ENCODE measurements around the gene RBM23.

DNA sequence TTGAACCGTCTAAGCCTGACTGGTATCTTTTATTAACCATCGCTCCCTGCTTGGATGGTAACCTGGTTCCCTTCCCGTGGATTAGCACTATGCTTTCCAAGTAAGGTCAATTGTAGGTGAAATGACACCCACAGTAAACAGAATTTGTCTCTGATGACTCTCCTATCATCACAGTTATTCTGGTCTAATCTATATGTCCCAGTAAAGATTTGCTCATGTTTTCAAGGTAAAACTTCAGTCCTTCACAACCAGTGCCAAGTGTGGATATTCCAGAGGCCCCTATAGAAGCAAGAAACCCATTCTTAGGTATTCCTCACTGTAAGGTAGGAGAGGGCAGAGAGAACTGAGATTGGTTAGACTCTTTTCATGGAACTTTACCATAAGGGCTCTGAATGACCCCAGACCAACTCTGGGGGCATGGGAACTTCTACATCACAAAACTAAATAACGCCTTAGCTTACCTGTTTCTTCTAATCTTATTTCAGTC is 47.9 kb upstream of the RBM23 start:
- no peak for TF ChIP-seq CTCF (IDR thresholded peaks at IDR 0.05; ENCODE audit: extremely low read depth in 1 of 2, insufficient read depth in 1 of 2, low read depth in 1 of 2, low read length in 2 of 2)
- TF ChIP-seq POLR2A (IDR thresholded peaks at IDR 0.05; ENCODE audit: low read depth, low read length): no peak
- no peak for TF ChIP-seq EZH2 (IDR thresholded peaks at IDR 0.05; ENCODE audit: borderline replicate concordance, low read depth, low read length, severe bottlenecking)
- no peak for TF ChIP-seq JUN (IDR thresholded peaks at IDR 0.05; ENCODE audit: borderline replicate concordance, insufficient read depth, insufficient read length, low read depth)
- no peak for TF ChIP-seq POLR2AphosphoS5 (IDR thresholded peaks at IDR 0.05; ENCODE audit: insufficient read depth, low read depth, low read length)
- no peak for TF ChIP-seq GATA2 (IDR thresholded peaks at IDR 0.05; ENCODE audit: insufficient read depth, insufficient read length, low read depth, low read length)
- no peak for TF ChIP-seq MAX (IDR thresholded peaks at IDR 0.05; ENCODE audit: insufficient read depth, insufficient read length)
- no peak for TF ChIP-seq MYC (IDR thresholded peaks at IDR 0.05; ENCODE audit: low read depth, low read length)
- TF ChIP-seq FOS (IDR thresholded peaks at IDR 0.05; ENCODE audit: borderline replicate concordance, insufficient read depth, low read length): no peak

Data from endothelial cell of umbilical vein (primary cell).